COR-L47 (cell line): ENCODE results near the gene DPEP1.

Experiments used
- DNase-seq: peaks from one replicate; lab custom pipeline; 2025; lab: John Stamatoyannopoulos, UW

The DPEP1 gene

GRCh38 chr16:89687092-89687940 lies 73.9 kb downstream of the DPEP1 start:
- peak; percentile 69 for DNase-seq
